Activated CD8-positive, alpha-beta memory T cell treated with anti-CD3 and anti-CD28 coated beads for 24 hours (primary cell): ENCODE measurements around the gene CCDC148.
"Not testable (repeated sequence)": the region's sequence is repeated elsewhere in the genome, so short reads cannot be mapped to it uniquely, and the experiment has no call there.

Source experiments
- DNase-seq: peaks from one replicate; pipeline ENCODE4 v3.0.0-alpha.2; 2020

The CCDC148 gene

GRCh38 chr2:158273791-158274190 is 182.8 kb downstream of the CCDC148 start:
- DNase-seq = no peak

DNA sequence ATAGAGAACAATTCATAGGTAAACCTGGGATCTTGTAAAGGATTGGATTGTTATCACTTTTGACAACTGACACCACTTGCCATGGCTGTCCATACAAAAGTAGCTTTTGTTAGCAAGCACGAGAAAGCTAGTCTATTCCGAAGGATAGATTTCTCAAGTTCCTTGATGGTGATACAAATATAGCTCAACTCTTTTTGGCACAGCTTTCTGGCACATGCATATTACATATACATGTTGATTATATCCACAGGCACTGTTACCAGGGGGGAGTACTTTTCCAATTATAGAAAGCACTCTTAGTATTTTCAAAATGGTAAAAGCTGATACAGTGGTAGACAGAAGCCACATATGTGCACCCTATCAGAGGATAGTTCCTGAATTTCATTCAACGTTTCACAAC is 186.0 kb downstream of the CCDC148 start:
- DNase-seq = no peak

- DNase-seq = no peak
Observed at GRCh38 chr2:158269143-158269542, 187.4 kb downstream of the CCDC148 start.

DNA sequence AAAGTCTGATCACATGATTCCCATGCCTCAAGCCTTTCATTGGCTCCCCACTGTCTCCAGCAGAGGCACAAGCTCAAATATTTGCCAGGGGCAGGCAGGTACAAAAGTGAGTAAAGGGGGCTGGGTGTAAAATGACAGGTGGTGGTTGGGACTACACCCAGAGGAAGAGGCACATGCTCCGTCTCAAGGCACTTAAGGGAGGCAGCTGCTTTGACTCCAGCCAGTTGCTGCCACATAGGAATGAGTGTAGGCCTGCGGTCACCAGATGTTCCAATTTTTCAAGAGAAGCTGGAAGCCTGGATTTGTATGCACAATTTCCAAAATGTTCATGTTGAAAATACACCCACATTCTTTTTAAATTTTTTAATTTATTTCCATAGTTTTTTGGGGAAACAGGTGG is 190.4 kb downstream of the CCDC148 start:
- no peak for DNase-seq

- DNase-seq = no peak
Observed at GRCh38 chr2:158255257-158255656, 201.3 kb downstream of the CCDC148 start.

DNA sequence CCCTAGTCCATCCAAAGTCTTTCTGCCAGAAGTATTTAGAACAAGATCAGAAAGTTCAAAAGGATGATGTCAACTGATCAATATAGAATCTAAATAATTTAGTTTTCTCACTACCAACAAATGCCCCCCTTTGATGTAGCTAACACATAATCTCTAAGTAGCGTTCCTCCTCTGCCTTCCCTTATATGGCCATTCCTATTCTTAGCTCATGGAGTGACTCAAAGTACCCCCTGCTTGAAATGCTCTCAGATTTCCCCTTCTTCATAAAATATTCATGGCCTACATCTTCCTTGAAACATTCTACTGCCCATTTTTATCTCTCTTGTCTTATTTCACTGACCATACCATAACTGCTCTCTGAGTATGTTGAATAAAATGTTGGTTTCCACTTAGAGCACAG is 203.4 kb downstream of the CCDC148 start:
- no peak for DNase-seq

- DNase-seq = no peak
Observed at GRCh38 chr2:158251356-158251755, 205.2 kb downstream of the CCDC148 start.

GRCh38 chr2:158243392-158243791 is 213.2 kb downstream of the CCDC148 start:
- DNase-seq = no peak

- DNase-seq = no peak
Observed at GRCh38 chr2:158242280-158242679, 214.3 kb downstream of the CCDC148 start.

- no peak for DNase-seq
Observed at GRCh38 chr2:158240975-158241374, 215.6 kb downstream of the CCDC148 start.

- no peak for DNase-seq
Observed at GRCh38 chr2:158239271-158239670, 217.3 kb downstream of the CCDC148 start.

GRCh38 chr2:158234497-158234896 is 222.1 kb downstream of the CCDC148 start:
- DNase-seq = no peak

- DNase-seq = no peak
Observed at GRCh38 chr2:158232476-158232875, 224.1 kb downstream of the CCDC148 start.

DNA sequence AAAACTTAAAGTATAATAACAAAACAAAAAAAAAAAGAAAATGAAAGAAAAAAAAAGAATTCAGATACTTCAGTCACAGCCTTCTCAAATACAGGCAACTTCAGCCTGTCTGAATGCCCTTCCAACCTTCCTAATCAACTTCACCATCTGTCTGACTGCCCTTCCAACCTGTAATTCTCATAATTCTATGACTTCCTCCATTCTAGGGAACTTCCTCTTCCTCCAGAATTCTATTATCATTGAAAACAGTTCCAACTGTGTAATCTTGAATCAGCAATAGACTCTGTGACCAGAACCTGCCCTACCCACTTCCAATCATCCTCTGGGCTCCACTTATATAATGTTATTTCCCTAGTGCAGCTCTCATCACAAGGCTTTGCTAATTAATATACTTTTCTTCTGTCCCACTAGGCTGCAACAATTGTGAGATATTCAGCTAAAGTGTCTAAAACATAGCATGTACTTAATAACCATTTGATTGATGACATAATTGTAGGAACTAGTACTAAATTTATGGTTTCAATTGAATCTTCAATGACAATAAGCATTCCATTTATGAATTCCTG is 227.5 kb downstream of the CCDC148 start:
- DNase-seq = no peak

- DNase-seq = not testable (repeated sequence)
Observed at GRCh38 chr2:158223066-158223465, 233.5 kb downstream of the CCDC148 start.

- no peak for DNase-seq
Observed at GRCh38 chr2:158221063-158222020, 235.2 kb downstream of the CCDC148 start.

DNA sequence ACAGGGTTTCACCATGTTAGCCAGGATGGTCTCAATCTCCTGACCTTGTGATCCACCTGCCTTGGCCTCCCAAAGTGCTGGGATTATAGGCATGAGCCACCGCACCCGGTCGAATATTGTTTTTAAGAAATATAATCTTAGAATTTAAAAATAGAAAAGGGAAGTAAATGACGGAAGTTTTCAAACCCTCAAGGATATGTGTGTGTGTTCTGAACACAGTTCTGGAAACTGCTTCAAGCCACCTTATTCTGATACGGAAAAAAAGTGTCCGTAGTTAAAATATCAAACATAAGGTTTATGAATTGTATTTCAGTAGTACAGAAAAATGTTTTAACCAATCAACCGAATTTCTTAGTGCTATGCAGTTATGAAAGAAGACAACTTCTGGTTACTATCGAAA is 239.0 kb downstream of the CCDC148 start:
- DNase-seq = no peak

DNA sequence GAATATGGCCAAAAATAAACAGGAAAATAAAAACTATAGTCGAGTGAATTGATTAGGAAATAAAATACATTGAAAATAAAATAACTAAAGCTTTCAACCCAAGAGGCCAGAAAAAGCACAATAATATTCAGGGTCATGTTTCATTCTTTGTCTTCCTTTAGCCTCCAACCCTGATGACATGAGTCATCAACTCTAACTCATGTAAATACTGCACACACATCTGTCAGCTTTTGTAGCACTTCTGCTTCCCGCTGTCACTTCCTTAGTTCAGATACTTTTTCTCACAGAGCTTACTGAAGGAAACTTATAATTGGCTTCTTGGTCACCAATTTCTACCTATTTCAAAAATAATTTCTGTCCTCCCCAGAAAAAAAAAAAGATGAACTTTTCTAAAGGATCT is 242.1 kb downstream of the CCDC148 start:
- no peak for DNase-seq

DNA sequence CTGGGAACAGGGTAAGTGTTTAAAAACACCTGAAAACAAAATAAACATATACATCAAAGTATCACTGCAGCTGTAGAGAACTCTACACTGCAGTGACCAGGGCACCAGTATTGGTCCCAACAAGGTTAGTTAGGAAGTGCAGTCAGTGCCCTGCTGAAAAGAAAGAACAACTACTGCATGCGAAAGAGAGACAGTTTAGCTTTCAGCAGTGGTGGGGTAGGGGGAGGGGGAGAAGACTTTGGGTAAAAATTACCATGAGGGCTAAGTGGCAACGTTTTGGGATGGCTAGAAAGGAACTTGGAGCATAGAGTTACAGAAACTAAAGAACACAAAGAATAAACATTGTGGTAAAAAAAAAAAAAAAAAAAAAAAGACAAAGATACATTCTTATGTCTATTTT is 242.8 kb downstream of the CCDC148 start:
- no peak for DNase-seq

DNA sequence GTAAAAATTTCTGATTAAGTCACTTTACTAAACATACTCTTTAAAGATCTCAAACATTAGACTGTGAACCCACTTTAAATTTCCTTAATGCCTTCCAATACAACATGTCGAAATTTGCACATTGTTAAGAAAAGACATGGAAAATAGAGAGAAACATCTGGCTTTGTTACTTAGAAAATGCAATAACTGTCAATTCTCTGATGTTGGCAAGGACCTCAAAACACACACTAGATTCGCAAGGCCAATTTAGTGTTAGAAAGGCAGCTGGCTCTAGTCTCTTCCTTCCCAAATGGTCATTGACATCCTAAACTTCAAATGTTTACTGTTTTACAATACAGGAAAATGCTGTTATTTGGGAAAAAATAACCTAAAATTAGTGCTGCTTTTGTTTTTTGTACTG is 244.3 kb downstream of the CCDC148 start:
- DNase-seq = no peak

- no peak for DNase-seq
Observed at GRCh38 chr2:158211502-158211901, 245.1 kb downstream of the CCDC148 start.

DNA sequence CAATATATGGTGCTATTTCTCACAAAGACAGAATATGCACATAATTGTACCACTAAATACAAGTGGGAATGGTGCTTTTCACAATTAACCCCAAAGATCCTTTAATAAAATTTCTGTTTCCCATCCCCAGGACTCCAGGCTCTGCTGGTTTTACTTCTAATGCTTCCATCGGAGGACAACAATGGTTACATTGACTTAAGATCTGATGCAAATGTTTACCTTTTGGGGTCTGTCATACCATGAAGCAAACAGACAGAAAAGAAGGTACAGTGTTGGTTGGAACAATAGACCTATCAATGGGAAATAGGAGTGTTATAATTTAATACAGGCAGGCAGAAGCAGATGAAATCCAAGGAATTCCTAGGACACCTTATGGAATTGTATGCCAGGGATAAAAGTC is 249.2 kb downstream of the CCDC148 start:
- DNase-seq = no peak

- no peak for DNase-seq
Observed at GRCh38 chr2:158205215-158205614, 251.3 kb downstream of the CCDC148 start.

GRCh38 chr2:158204741-158205165 is 251.8 kb downstream of the CCDC148 start:
- DNase-seq = no peak
